GM19438 (cell line): ENCODE results near the gene ACYP2.
"Not testable (repeated sequence)": the region's sequence is repeated elsewhere in the genome, so short reads cannot be mapped to it uniquely, and the experiment has no call there.

ENCODE experiments used
- ATAC-seq: cut with Tn5 transposase; IDR thresholded peaks from one replicate; pipeline ENCODE4 v1.9.1; 2021; ENCODE audit warnings: low read depth; ENCODE audit not compliant: unreplicated experiment

The ACYP2 gene

DNA sequence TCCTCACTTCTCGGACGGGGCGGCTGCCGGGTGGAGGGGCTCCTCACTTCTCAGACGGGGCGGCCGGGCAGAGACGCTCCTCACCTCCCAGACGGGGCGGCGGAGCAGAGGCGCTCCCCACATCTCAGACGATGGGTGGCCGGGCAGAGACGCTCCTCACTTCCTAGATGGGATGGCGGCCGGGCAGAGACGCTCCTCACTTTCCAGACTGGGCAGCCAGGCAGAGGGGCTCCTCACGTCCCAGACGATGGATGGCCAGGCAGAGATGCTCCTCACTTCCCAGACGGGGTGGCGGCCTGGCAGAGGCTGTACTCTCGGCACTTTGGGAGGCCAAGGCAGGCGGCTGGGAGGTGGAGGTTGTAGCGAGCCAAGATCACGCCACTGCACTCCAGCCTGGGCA lies 19.3 kb upstream of the ACYP2 start:
- not testable (repeated sequence) for ATAC-seq

DNA sequence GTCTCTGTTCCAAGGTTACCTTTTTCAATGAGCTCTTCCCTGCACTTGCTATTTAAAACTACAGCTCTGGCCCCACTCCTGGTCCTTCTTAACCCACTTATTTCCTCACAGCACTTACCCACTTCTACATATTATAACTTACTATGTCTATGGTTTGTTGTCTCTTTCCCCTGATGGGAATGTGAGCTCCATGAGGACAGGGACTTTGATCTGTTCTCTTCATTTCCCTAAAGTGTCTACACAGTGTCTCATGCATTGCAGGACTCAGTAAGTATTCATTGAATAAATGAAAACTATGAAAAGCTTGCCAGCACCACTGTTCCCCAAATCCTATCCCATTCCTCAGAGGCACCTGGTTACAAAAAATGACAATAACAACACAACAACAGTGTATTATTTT lies 18.3 kb upstream of the ACYP2 start:
- ATAC-seq: no peak

DNA sequence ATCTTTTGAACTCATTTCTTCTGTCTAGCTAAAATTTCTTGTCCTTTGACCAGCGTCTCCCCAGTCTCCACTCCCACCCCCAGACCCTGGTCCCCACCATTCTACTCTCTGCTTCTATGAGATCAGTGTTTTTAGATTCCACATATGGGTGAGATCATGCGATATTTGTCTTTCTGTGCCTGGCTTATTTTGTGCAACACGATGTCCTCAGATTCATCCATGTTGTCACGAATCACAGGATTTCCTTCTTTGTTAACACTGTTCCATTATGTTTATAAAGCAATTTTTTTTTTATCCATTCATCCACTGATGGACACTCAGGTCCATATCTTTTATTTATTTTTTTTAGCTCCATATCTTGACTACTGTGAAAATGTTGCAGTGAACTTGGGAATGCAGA lies 16.0 kb upstream of the ACYP2 start:
- no peak for ATAC-seq

DNA sequence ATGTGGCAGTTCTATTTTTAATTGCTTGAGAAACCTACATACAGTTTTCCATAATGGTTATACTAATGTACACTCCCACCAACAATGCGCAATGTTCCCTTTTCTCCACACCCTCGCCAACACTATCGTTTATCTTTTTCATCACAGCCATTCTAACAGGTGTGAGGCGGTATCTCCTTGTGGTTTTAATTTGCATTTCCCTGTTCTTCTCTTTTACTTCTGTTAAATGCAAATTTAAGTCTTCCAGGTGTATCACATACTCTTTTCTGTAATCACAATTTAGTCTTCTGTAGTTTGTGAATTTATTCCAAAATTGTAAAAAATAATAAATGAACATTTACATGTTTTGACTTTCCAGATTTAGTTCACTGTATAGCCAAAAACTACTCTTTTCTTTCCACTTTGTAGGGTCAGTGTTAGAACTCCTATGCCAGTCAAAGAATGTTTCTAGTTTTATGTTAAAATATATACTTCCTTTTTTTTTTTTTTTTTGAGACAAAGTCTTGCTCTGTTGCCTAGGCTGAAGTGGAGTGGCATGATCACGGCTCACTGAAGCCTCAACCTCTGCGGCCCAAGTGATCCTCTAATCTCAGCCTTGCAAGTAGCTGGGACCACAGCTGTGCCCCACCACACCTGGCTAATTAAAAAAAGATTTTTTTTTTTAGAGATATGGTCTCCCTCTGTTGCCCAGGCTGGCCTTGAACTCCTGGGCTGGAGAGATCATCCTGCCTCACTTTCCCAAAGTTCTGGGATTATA lies 15.4 kb upstream of the ACYP2 start:
- ATAC-seq: no peak

- ATAC-seq: no peak
These were observed 14.6 kb upstream of the ACYP2 start for GRCh38 chr2:54100772-54101171.

GRCh38 chr2:54103454-54104314 lies 11.7 kb upstream of the ACYP2 start:
- ATAC-seq: peak; percentile 54

DNA sequence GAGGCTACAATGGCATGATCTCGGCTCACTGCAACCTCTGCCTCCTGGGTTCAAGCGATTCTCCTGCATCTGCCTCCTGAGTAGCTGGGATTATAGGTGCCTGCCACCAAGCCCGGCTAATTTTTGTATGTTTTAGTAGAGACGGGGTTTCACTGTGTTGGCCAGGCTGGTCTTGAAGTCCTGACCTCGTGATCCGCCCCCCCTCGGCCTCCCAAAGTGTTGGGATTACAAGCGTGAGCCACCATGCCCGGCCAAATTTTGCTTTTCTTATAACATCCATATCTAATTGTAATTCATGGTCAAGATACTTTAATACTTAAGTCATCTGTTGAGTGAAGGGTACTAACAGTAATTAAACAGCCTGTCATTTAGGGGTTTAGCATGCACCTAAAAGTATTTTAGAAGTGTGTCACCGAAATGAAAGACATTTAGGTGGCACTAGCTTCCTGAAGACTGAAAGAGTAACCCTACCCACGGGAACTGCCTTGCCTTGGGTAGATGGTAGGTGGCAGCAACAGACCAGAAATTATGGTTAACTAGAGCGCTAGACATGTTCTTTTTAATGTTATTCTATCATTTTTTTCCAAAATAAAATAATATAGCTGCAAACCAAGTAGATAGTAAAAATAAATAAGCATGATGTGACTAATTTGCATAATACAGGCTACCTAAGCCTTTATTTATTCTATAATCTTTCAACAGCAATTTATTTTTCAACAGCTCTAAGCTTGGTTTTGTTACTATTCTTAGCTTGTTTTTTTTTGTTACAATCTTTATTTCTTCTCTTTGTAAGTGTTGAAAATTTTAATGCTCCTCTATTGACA lies 8.6 kb upstream of the ACYP2 start:
- no peak for ATAC-seq

- ATAC-seq: no peak
These were observed 8.0 kb upstream of the ACYP2 start for GRCh38 chr2:54107455-54107764.

GRCh38 chr2:54107903-54108615 lies 7.4 kb upstream of the ACYP2 start:
- no peak for ATAC-seq

DNA sequence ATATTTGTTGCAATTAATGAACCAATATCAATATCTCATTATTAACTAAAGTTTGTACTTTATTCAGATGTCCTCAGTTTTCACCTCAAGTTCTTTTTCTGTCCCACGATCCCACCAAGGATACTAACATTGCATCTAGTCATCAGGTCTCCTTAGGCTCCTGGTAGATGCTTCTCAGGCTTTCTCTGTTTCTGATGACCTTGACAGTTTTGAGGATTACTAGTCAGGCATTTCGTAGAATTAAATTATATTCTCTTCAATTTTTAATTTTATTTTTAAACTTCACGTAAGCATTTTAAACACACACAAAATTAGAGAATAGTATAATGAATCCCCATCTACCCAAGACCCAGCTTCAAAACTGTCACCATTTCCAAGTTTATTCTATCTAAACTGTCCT lies 5.6 kb upstream of the ACYP2 start:
- ATAC-seq: no peak

GRCh38 chr2:54114479-54114878 lies 936 bp upstream of the ACYP2 start:
- ATAC-seq: not testable (repeated sequence)

DNA sequence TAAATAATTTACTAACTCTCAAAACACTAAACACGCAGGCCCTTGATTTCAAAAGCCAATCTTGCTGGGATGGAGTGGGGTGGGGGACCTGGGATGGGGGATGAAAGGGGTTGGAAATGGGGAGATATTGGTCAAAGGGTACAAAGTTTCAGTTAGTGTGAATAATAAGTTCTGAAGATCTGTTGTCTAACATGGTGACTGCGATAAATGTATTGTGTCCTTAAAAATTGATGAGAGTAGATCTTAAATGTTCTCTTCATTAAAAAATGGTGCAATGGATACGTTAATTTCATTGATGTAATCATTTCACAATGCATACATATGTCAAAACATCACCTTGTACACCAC lies 505 bp upstream of the ACYP2 start:
- ATAC-seq: no peak

DNA sequence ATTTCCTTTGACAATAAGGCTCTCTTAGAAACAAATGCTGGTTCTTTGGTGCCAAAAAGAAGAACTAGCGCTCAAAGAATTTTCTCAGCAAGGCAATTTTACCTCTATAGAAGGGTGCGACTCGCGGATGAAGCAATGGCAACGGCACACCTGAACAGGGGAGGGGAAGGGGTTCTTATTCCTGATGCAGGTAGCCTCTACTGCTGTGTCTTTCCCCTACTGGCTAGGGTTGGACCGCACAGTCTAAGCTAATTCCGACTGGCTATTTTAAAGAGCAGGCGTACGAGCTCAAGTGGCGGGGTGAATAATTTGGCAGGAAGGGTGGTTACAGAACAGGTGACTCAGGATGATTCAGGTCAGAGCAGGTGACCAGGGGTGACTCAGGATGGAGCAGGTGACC lies 1.2 kb downstream of the ACYP2 start:
- not testable (repeated sequence) for ATAC-seq

- no peak for ATAC-seq
These were observed 5.5 kb downstream of the ACYP2 start for GRCh38 chr2:54120950-54121349.

DNA sequence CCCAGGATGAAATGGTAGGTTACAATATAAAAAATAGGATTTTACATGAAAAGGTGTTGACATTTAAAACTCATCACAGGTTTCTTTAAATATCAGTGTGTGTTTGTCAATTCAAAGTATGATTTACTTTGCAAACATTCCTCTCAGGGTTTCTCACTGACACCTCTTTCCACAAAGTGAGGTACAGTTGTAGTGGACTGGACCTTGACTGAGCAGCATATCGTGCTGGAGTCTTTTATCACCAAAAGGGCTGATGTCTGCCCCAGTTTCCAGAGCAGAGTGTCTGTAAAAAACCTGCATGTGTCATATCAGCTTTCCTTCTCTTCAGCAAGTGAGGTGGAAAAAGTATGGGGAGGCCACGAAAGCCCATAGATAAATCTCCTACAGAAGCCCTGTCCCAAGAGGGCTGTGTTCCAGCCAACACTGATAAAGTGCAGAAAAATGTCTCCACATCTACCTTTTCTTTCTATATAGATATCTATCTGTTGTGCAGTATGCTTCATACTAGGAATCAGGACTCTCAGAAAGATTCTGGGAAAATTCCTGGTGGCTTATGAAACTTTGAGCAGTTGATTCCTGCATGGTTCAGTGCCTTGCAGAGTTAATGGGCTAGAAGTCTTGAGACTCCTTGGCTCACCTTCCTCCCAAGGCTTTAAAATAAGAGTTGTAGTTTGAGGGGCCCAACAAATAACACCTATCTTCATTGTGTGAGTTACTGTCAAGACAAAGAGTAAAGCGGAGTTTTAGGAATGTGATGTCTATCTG lies 6.9 kb downstream of the ACYP2 start:
- no peak for ATAC-seq

DNA sequence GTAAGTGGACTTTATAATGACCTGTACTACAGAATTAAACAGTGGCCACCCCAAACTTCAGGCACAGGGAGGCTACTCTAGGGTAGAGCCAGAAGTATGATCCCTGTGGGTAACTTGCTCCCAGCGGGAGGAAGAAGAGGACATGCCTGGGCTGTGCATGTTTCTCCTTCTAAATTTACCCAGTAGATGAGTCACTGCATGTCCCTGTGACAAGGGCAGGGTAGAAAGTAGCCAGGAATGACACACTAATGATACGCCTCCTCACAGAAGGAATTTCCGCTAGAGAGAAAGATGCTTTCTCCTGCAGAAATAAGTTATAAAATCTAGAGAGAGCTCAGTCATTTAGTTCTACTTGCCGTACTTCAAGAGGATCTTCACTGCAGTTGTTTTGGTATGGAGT lies 7.5 kb downstream of the ACYP2 start:
- no peak for ATAC-seq

GRCh38 chr2:54127174-54127573 lies 11.8 kb downstream of the ACYP2 start:
- ATAC-seq: not testable (repeated sequence)

GRCh38 chr2:54133056-54133455 lies 17.6 kb downstream of the ACYP2 start:
- ATAC-seq: no peak

GRCh38 chr2:54139210-54139609 lies 23.8 kb downstream of the ACYP2 start:
- no peak for ATAC-seq

- ATAC-seq: no peak
These were observed 28.4 kb downstream of the ACYP2 start for GRCh38 chr2:54143780-54144179.
